HEK293T (cell line): Measurements from ENCODE around the gene E4F1.

ENCODE experiments used
- ARNT ChIP-seq: fragments of 450-650 bp; IDR thresholded peaks from 2 replicates; pipeline ENCODE4 v1.6.1; 2017; ENCODE audit warnings: mild to moderate bottlenecking
- FOXA1 ChIP-seq: fragments of 450-650 bp; IDR thresholded peaks from 2 replicates; pipeline ENCODE4 v1.6.1; 2016; ENCODE audit warnings: mild to moderate bottlenecking
- SP1 ChIP-seq: fragments of 450-650 bp; IDR thresholded peaks from 2 replicates; pipeline ENCODE4 v1.6.1; 2017

DNA sequence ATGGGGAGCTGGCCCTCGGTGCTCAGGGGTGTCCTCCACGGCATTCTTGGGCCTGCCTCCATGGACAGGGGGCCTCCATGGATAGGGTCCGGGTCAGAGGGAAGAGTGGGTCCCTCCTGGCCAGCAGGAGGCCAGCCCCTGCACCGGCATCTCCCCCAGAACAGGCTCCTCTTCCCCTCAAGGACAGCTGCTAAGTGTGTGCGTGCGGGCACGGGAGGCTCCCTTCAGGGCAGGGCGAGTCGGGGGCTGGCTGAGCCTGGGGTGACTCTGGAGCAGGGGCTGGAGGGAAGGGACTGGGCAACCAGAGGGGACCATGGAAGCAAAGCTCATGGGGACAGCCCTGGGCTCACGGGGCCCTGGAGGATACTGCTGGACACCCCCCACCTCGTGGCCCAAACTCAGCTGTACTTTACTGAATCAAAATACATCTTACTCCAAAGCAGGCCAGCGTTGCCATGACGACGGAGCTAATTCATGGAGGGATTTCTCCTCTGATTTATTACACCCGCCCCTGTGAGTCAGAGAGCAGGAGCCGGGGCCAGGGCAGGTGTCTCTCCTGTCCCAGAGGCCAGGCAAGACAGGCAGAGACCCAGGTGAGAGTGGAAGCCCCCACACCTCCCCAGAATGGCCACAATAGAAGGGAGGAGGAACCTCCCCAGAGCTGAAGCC lies 29.1 kb upstream of the E4F1 start:
- TF ChIP-seq SP1 (no peak), FOXA1 (no peak), ARNT (no peak)
